Measurements from ENCODE around the gene NBPF3.

Gene NBPF3

GRCh38 chr1:21520899-21521716, 81.2 kb downstream of the NBPF3 start:
- Histone ChIP-seq H3K27ac (no peak overlapping the region), H3K9ac (ENCODE audit: insufficient read length) (no peak overlapping the region), H3K9me3 (ENCODE audit: low read depth, low read length) (no peaks in the 10 kb centered on the region), H3K36me3 (ENCODE audit: insufficient read depth, low read length) (peaks cover 6% of the 10 kb centered on the region; the same call in 1 of the 2 replicates), H3K4me3 (no peak overlapping the region)
- no peak for DNase-seq (ENCODE audit: low read depth, low spot score)
- TF ChIP-seq FOXP2 (optimal IDR thresholded peaks at IDR 0.05; ENCODE audit: control extremely low read depth, extremely low read length, insufficient read depth) (no peak), POLR2AphosphoS5 (IDR thresholded peaks at IDR 0.05; ENCODE audit: borderline replicate concordance, low read depth, low read length) (no peak), EZH2 (IDR thresholded peaks at IDR 0.05) (no peak)

- TF ChIP-seq FOXP2 (optimal IDR thresholded peaks at IDR 0.05; ENCODE audit: control extremely low read depth, extremely low read length, insufficient read depth) (no peak), EZH2 (IDR thresholded peaks at IDR 0.05) (no peak), POLR2AphosphoS5 (IDR thresholded peaks at IDR 0.05; ENCODE audit: borderline replicate concordance, low read depth, low read length) (no peak)
- H3K27ac ChIP-seq: no peak overlapping the region
- H3K4me3 ChIP-seq: no peak overlapping the region
- H3K36me3 ChIP-seq (ENCODE audit: insufficient read depth, low read length): peaks cover 2% of the 10 kb centered on the region; the same call in 1 of the 2 replicates
- no peak for DNase-seq (ENCODE audit: low read depth, low spot score)
- H3K9me3 ChIP-seq (ENCODE audit: low read depth, low read length): no peaks in the 10 kb centered on the region
- H3K9ac ChIP-seq (ENCODE audit: insufficient read length): no peak overlapping the region
Observed at GRCh38 chr1:21521717-21522060, 81.8 kb downstream of the NBPF3 start.

GRCh38 chr1:21522525-21523038, 82.6 kb downstream of the NBPF3 start:
- no peak for TF ChIP-seq POLR2AphosphoS5 (IDR thresholded peaks at IDR 0.05; ENCODE audit: borderline replicate concordance, low read depth, low read length)
- no peak for TF ChIP-seq FOXP2 (optimal IDR thresholded peaks at IDR 0.05; ENCODE audit: control extremely low read depth, extremely low read length, insufficient read depth)
- TF ChIP-seq EZH2 (IDR thresholded peaks at IDR 0.05): no peak
- H3K9me3 ChIP-seq (ENCODE audit: low read depth, low read length): no peaks in the 10 kb centered on the region
- no peak for DNase-seq (ENCODE audit: low read depth, low spot score)
- no peak overlapping the region for H3K4me3 ChIP-seq
- no peak overlapping the region for H3K9ac ChIP-seq (ENCODE audit: insufficient read length)
- no peak overlapping the region for H3K27ac ChIP-seq
- no peaks in the 10 kb centered on the region for H3K36me3 ChIP-seq (ENCODE audit: insufficient read depth, low read length)

GRCh38 chr1:21523297-21523813, 83.4 kb downstream of the NBPF3 start:
- Histone ChIP-seq H3K9ac (ENCODE audit: insufficient read length) (no peak overlapping the region), H3K4me3 (no peak overlapping the region), H3K36me3 (ENCODE audit: insufficient read depth, low read length) (no peaks in the 10 kb centered on the region), H3K9me3 (ENCODE audit: low read depth, low read length) (no peaks in the 10 kb centered on the region), H3K27ac (no peak overlapping the region)
- no peak for DNase-seq (ENCODE audit: low read depth, low spot score)
- TF ChIP-seq POLR2AphosphoS5 (IDR thresholded peaks at IDR 0.05; ENCODE audit: borderline replicate concordance, low read depth, low read length) (no peak), FOXP2 (optimal IDR thresholded peaks at IDR 0.05; ENCODE audit: control extremely low read depth, extremely low read length, insufficient read depth) (no peak), EZH2 (IDR thresholded peaks at IDR 0.05) (no peak)

- Histone ChIP-seq H3K9ac (ENCODE audit: insufficient read length) (no peak overlapping the region), H3K27ac (no peak overlapping the region)
- TF ChIP-seq POLR2AphosphoS5 (IDR thresholded peaks at IDR 0.05; ENCODE audit: borderline replicate concordance, low read depth, low read length) (no peak), EZH2 (IDR thresholded peaks at IDR 0.05) (no peak), FOXP2 (optimal IDR thresholded peaks at IDR 0.05; ENCODE audit: control extremely low read depth, extremely low read length, insufficient read depth) (no peak)
Observed at GRCh38 chr1:21524220-21524619, 84.3 kb downstream of the NBPF3 start.

GRCh38 chr1:21524686-21525339, 84.9 kb downstream of the NBPF3 start:
- Histone ChIP-seq H3K9me3 (ENCODE audit: low read depth, low read length) (no peaks in the 10 kb centered on the region), H3K9ac (ENCODE audit: insufficient read length) (no peak overlapping the region), H3K4me3 (no peak overlapping the region), H3K36me3 (ENCODE audit: insufficient read depth, low read length) (no peaks in the 10 kb centered on the region), H3K27ac (no peak overlapping the region)
- no peak for TF ChIP-seq EZH2 (IDR thresholded peaks at IDR 0.05)
- DNase-seq (ENCODE audit: low read depth, low spot score): no peak

More at GRCh38 chr1:21524220-21524619, 84.3 kb downstream of the NBPF3 start:
- H3K4me3 ChIP-seq: no peak overlapping the region
- DNase-seq (ENCODE audit: low read depth, low spot score): no peak
- H3K9me3 ChIP-seq (ENCODE audit: low read depth, low read length): no peaks in the 10 kb centered on the region
- H3K36me3 ChIP-seq (ENCODE audit: insufficient read depth, low read length): no peaks in the 10 kb centered on the region

- TF ChIP-seq POLR2AphosphoS5 (IDR thresholded peaks at IDR 0.05; ENCODE audit: borderline replicate concordance, low read depth, low read length) (no peak), FOXP2 (optimal IDR thresholded peaks at IDR 0.05; ENCODE audit: control extremely low read depth, extremely low read length, insufficient read depth) (no peak), EZH2 (IDR thresholded peaks at IDR 0.05) (no peak)
- Histone ChIP-seq H3K4me3 (no peak overlapping the region), H3K27ac (no peak overlapping the region), H3K36me3 (ENCODE audit: insufficient read depth, low read length) (0 out of 2 replicates have a peak, but pooled peaks cover 4% of the 10 kb centered on the region), H3K9me3 (ENCODE audit: low read depth, low read length) (no peaks in the 10 kb centered on the region), H3K9ac (ENCODE audit: insufficient read length) (no peak overlapping the region)
- no peak for DNase-seq (ENCODE audit: low read depth, low spot score)
Observed at GRCh38 chr1:21525340-21525717, 85.4 kb downstream of the NBPF3 start.

- no peak for TF ChIP-seq EZH2 (IDR thresholded peaks at IDR 0.05)
- TF ChIP-seq FOXP2 (optimal IDR thresholded peaks at IDR 0.05; ENCODE audit: control extremely low read depth, extremely low read length, insufficient read depth): no peak
- no peak for TF ChIP-seq POLR2AphosphoS5 (IDR thresholded peaks at IDR 0.05; ENCODE audit: borderline replicate concordance, low read depth, low read length)
- H3K9me3 ChIP-seq (ENCODE audit: low read depth, low read length): no peaks in the 10 kb centered on the region
- DNase-seq (ENCODE audit: low read depth, low spot score): no peak
- H3K27ac ChIP-seq: peak overlapping the region; percentile 22
- H3K4me3 ChIP-seq: no peak overlapping the region
- H3K9ac ChIP-seq (ENCODE audit: insufficient read length): no peak overlapping the region
- 0 out of 2 replicates have a peak, but pooled peaks cover 5% of the 10 kb centered on the region for H3K36me3 ChIP-seq (ENCODE audit: insufficient read depth, low read length)
Observed at GRCh38 chr1:21526441-21526840, 86.5 kb downstream of the NBPF3 start.

Data from SK-N-MC (cell line).